Large intestine (tissue), 3 donors: Measurements from ENCODE around the gene TUBB2B. TPM values are rescaled to one million over a fixed set of nuclear protein-coding genes. Genes with fewer than 3 reads are reported as not detected.
"Not testable (repeated sequence)": the region's sequence is repeated elsewhere in the genome, so short reads cannot be mapped to it uniquely, and the experiment has no call there.

Experiments
- DNase-seq, 2 donors: peaks; one replicate each; pipeline versions ENCODE4 v3.0.0 to v3.0.0-alpha.2; 2013
- H3K27ac ChIP-seq: one replicate; pipeline ENCODE4 v1.5.1; 2013; ENCODE audit warnings: low read length
- H3K27me3 ChIP-seq: 2 replicates; pipeline ENCODE4 v1.6.1; 2013; ENCODE audit warnings: low read length; ENCODE audit not compliant: control insufficient read depth, insufficient read depth
- H3K36me3 ChIP-seq: 2 replicates; pipeline ENCODE4 v1.6.1; 2013; ENCODE audit warnings: low read length; ENCODE audit not compliant: control insufficient read depth, insufficient read depth
- H3K4me1 ChIP-seq: one replicate; pipeline ENCODE4 v1.6.1; 2013; ENCODE audit warnings: low read length; ENCODE audit not compliant: control insufficient read depth, insufficient read depth
- H3K4me3 ChIP-seq: one replicate; pipeline ENCODE4 v1.5.1; 2013; ENCODE audit warnings: low read length
- H3K9me3 ChIP-seq: one replicate; pipeline ENCODE4 v1.6.1; 2013; ENCODE audit warnings: mild to moderate bottlenecking, low read depth, low read length, moderate library complexity; ENCODE audit not compliant: control insufficient read depth
- WGBS: methylation state at CpG from one replicate; pipeline ENCODE4 v1.1.5; 2013; ENCODE audit warnings: low lambda C conversion rate; ENCODE audit not compliant: insufficient coverage; 5-methylcytosine and 5-hydroxymethylcytosine counted together
- polyA plus RNA-seq: library from polyadenylated mRNA; unstranded; fragments of 120-200 nt; gene quantifications from one replicate; pipeline ENCODE4 v1.2.1, GENCODE V29; 2013

Gene TUBB2B
- polyA plus RNA-seq, 1 donor, result 54.3 TPM

- no peak overlapping the region for H3K27ac ChIP-seq
- no peaks in the 10 kb centered on the region for H3K36me3 ChIP-seq
- DNase-seq, result no peak
- H3K9me3 ChIP-seq, result no peaks in the 10 kb centered on the region
- H3K4me1 ChIP-seq, result no peaks in the 10 kb centered on the region
- H3K4me3 ChIP-seq, result no peak overlapping the region
- H3K27me3 ChIP-seq, result no peaks in the 10 kb centered on the region
Measured at GRCh38 chr6:3200682-3201081, 26.8 kb downstream of the TUBB2B start.

GRCh38 chr6:3199382-3199781 is 28.1 kb downstream of the TUBB2B start:
- Histone ChIP-seq H3K9me3 (no peaks in the 10 kb centered on the region), H3K27ac (no peak overlapping the region), H3K27me3 (no peaks in the 10 kb centered on the region), H3K4me1 (no peaks in the 10 kb centered on the region), H3K4me3 (no peak overlapping the region), H3K36me3 (no peaks in the 10 kb centered on the region)
- no CpG with 5 or more reads among the region's 5 CpGs for WGBS
- DNase-seq, result no peak

GRCh38 chr6:3197734-3198133 is 29.7 kb downstream of the TUBB2B start:
- H3K9me3 ChIP-seq, H3K27ac ChIP-seq, H3K36me3 ChIP-seq, H3K4me3 ChIP-seq, H3K4me1 ChIP-seq, DNase-seq, H3K27me3 ChIP-seq: not testable (repeated sequence)
- WGBS, result no CpG with 5 or more reads among the region's 5 CpGs

GRCh38 chr6:3196770-3197169 is 30.7 kb downstream of the TUBB2B start:
- H3K4me1 ChIP-seq, result no peaks in the 10 kb centered on the region
- no peak overlapping the region for H3K27ac ChIP-seq
- H3K36me3 ChIP-seq, result no peaks in the 10 kb centered on the region
- 100% methylated on average over 2 of the region's 5 CpGs for WGBS
- no peaks in the 10 kb centered on the region for H3K9me3 ChIP-seq
- no peaks in the 10 kb centered on the region for H3K27me3 ChIP-seq
- DNase-seq, result no peak
- no peak overlapping the region for H3K4me3 ChIP-seq

- no peaks in the 10 kb centered on the region for H3K9me3 ChIP-seq
- no peaks in the 10 kb centered on the region for H3K36me3 ChIP-seq
- no peak overlapping the region for H3K4me3 ChIP-seq
- WGBS, result 60% methylated on average over 1 of the region's 16 CpGs
- no peak for DNase-seq
- no peak overlapping the region for H3K27ac ChIP-seq
- no peaks in the 10 kb centered on the region for H3K27me3 ChIP-seq
- H3K4me1 ChIP-seq, result no peaks in the 10 kb centered on the region
Measured at GRCh38 chr6:3195695-3196497, 31.6 kb downstream of the TUBB2B start.

- Histone ChIP-seq H3K4me1 (no peaks in the 10 kb centered on the region), H3K9me3 (no peaks in the 10 kb centered on the region), H3K4me3 (no peak overlapping the region), H3K27me3 (no peaks in the 10 kb centered on the region), H3K27ac (peak overlapping the region; percentile 28), H3K36me3 (no peaks in the 10 kb centered on the region)
- DNase-seq, result no peak
- no CpG with 5 or more reads among the region's 5 CpGs for WGBS
Measured at GRCh38 chr6:3195420-3195694, 32.1 kb downstream of the TUBB2B start.

- Histone ChIP-seq H3K4me1 (no peaks in the 10 kb centered on the region), H3K4me3 (no peak overlapping the region), H3K9me3 (no peaks in the 10 kb centered on the region), H3K27me3 (no peaks in the 10 kb centered on the region), H3K27ac (peak overlapping the region; percentile 28), H3K36me3 (no peaks in the 10 kb centered on the region)
- peak; percentile 23 to 27 for DNase-seq
- WGBS, result 67% methylated on average over 1 of the region's 19 CpGs
Measured at GRCh38 chr6:3194535-3195419, 32.7 kb downstream of the TUBB2B start.

GRCh38 chr6:3193102-3193849 is 34.2 kb downstream of the TUBB2B start:
- DNase-seq, result no peak
- no peak overlapping the region for H3K4me3 ChIP-seq
- H3K4me1 ChIP-seq, result no peaks in the 10 kb centered on the region
- no peaks in the 10 kb centered on the region for H3K36me3 ChIP-seq
- H3K27me3 ChIP-seq, result no peaks in the 10 kb centered on the region
- no peaks in the 10 kb centered on the region for H3K9me3 ChIP-seq
- WGBS, result no CpG with 5 or more reads among the region's 23 CpGs
- no peak overlapping the region for H3K27ac ChIP-seq

- no peaks in the 10 kb centered on the region for H3K9me3 ChIP-seq
- H3K4me1 ChIP-seq, result no peaks in the 10 kb centered on the region
- DNase-seq, result no peak
- H3K27me3 ChIP-seq, result no peaks in the 10 kb centered on the region
- no peak overlapping the region for H3K27ac ChIP-seq
- no CpG with 5 or more reads among the region's 5 CpGs for WGBS
- H3K4me3 ChIP-seq, result no peak overlapping the region
- H3K36me3 ChIP-seq, result no peaks in the 10 kb centered on the region
Measured at GRCh38 chr6:3190779-3191178, 36.7 kb downstream of the TUBB2B start.

- no peaks in the 10 kb centered on the region for H3K9me3 ChIP-seq
- no peak overlapping the region for H3K27ac ChIP-seq
- no peaks in the 10 kb centered on the region for H3K36me3 ChIP-seq
- H3K27me3 ChIP-seq, result no peaks in the 10 kb centered on the region
- no peak for DNase-seq
- no peaks in the 10 kb centered on the region for H3K4me1 ChIP-seq
- no peak overlapping the region for H3K4me3 ChIP-seq
- no CpG with 5 or more reads among the region's 4 CpGs for WGBS
Measured at GRCh38 chr6:3190056-3190455, 37.4 kb downstream of the TUBB2B start.
